Cerebellar cortex (tissue), 1 donor: Measurements from ENCODE around the gene GRK1.
"Not testable (repeated sequence)": the region's sequence is repeated elsewhere in the genome, so short reads cannot be mapped to it uniquely, and the experiment has no call there.

Experiments used
- DNase-seq: peaks from one replicate; pipeline ENCODE4 v3.0.0-alpha.2; 2015; ENCODE audit warnings: low spot score

The GRK1 gene

GRCh38 chr13:113666951-113667701, at the start of gene GRK1:
Gene GRK1, plus strand, starts transcription at chr13:113667219. Its CDS starts 168 bp downstream, at chr13:113667387.
- DNase-seq, result no peak

GRCh38 chr13:113617961-113618360, 49.1 kb upstream of the GRK1 start:
- no peak for DNase-seq

- DNase-seq, result no peak
Measured at GRCh38 chr13:113618455-113618854, 48.6 kb upstream of the GRK1 start.

- DNase-seq, result peak; percentile 65
Measured at GRCh38 chr13:113620036-113620796, 46.8 kb upstream of the GRK1 start.

- no peak for DNase-seq
Measured at GRCh38 chr13:113621046-113621445, 46.0 kb upstream of the GRK1 start.

GRCh38 chr13:113621498-113621897, 45.5 kb upstream of the GRK1 start:
- peak; percentile 82 for DNase-seq

- DNase-seq, result not testable (repeated sequence)
Measured at GRCh38 chr13:113621986-113622550, 45.0 kb upstream of the GRK1 start.

GRCh38 chr13:113622791-113623490, 44.1 kb upstream of the GRK1 start:
- no peak for DNase-seq

GRCh38 chr13:113623491-113624234, 43.4 kb upstream of the GRK1 start:
- no peak for DNase-seq

GRCh38 chr13:113624235-113624587, 42.8 kb upstream of the GRK1 start:
- no peak for DNase-seq

- not testable (repeated sequence) for DNase-seq
Measured at GRCh38 chr13:113624640-113625304, 42.2 kb upstream of the GRK1 start.

GRCh38 chr13:113625965-113626721, 40.9 kb upstream of the GRK1 start:
- DNase-seq, result no peak

GRCh38 chr13:113627136-113627535, 39.9 kb upstream of the GRK1 start:
- no peak for DNase-seq

GRCh38 chr13:113628291-113629270, 38.4 kb upstream of the GRK1 start:
- peak; percentile 24 for DNase-seq

GRCh38 chr13:113629866-113630265, 37.2 kb upstream of the GRK1 start:
- no peak for DNase-seq

GRCh38 chr13:113630296-113630695, 36.7 kb upstream of the GRK1 start:
- no peak for DNase-seq

GRCh38 chr13:113630804-113631203, 36.2 kb upstream of the GRK1 start:
- no peak for DNase-seq

GRCh38 chr13:113631341-113632095, 35.5 kb upstream of the GRK1 start:
- no peak for DNase-seq
